ENCODE data around the gene ARHGEF19.

The ARHGEF19 gene

GRCh38 chr1:16184557-16185303, 27.7 kb downstream of the ARHGEF19 start:
- DNase-seq (ENCODE audit: low read depth): no peak
- H3K4me3 ChIP-seq (ENCODE audit: low read depth, low read length): no peak overlapping the region
- no peak for TF ChIP-seq POLR2A (IDR thresholded peaks at IDR 0.05; ENCODE audit: extremely low read depth, insufficient read length)
- TF ChIP-seq MYC (IDR thresholded peaks at IDR 0.05; ENCODE audit: low read depth, low read length): no peak
- TF ChIP-seq, protein P1, sequence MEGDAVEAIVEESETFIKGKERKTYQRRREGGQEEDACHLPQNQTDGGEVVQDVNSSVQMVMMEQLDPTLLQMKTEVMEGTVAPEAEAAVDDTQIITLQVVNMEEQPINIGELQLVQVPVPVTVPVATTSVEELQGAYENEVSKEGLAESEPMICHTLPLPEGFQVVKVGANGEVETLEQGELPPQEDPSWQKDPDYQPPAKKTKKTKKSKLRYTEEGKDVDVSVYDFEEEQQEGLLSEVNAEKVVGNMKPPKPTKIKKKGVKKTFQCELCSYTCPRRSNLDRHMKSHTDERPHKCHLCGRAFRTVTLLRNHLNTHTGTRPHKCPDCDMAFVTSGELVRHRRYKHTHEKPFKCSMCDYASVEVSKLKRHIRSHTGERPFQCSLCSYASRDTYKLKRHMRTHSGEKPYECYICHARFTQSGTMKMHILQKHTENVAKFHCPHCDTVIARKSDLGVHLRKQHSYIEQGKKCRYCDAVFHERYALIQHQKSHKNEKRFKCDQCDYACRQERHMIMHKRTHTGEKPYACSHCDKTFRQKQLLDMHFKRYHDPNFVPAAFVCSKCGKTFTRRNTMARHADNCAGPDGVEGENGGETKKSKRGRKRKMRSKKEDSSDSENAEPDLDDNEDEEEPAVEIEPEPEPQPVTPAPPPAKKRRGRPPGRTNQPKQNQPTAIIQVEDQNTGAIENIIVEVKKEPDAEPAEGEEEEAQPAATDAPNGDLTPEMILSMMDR (IDR thresholded peaks at IDR 0.05; ENCODE audit: low read depth, low read length): no peak
- TF ChIP-seq, protein P2, sequence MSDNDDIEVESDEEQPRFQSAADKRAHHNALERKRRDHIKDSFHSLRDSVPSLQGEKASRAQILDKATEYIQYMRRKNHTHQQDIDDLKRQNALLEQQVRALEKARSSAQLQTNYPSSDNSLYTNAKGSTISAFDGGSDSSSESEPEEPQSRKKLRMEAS (IDR thresholded peaks at IDR 0.05; ENCODE audit: low read depth, low read length): no peak

DNA sequence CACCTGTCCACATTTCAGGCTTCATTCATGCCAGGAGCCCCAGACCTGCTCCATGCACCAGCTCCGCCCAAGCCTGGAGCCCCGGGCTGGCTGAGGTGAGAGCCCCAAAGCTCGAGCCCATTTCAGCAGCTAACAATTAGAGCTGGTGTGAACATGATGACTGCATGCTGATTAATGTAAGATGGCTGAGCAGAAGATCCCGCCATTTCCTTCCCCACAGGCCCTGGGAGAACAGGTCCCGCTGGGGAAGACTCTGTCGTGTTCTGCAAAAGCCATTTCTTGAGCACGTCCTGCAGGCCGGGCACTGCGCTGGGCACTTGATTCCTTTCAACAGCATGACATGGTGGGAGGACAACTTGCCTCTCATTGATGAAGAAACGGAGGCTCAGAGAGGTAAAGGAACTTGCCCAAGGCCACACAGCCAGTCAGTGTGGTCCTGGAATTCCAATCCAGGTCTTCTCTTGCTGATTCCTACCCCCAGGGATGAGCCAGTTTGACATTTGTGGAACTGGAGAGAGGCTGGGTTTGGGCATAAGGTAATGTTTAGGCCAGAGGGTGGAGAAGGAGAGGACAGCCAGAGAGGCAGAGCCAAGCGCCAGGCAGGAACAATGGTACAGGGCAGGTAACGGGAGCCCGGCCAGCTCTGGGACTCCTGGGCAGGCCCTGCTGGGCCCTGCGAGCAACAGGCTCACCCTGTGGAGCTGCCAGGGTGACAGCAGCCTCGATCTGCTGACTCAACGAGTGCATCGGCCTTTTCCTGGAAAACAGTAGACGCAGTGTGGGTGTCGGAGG, 28.5 kb downstream of the ARHGEF19 start:
- no peak overlapping the region for H3K4me3 ChIP-seq (ENCODE audit: low read depth, low read length)
- no peak for DNase-seq (ENCODE audit: low read depth)
- TF ChIP-seq, protein P2 (IDR thresholded peaks at IDR 0.05; ENCODE audit: low read depth, low read length): no peak
- TF ChIP-seq POLR2A (IDR thresholded peaks at IDR 0.05; ENCODE audit: extremely low read depth, insufficient read length) (no peak), MYC (IDR thresholded peaks at IDR 0.05; ENCODE audit: low read depth, low read length) (no peak)
- TF ChIP-seq, protein P1 (IDR thresholded peaks at IDR 0.05; ENCODE audit: low read depth, low read length): no peak

DNA sequence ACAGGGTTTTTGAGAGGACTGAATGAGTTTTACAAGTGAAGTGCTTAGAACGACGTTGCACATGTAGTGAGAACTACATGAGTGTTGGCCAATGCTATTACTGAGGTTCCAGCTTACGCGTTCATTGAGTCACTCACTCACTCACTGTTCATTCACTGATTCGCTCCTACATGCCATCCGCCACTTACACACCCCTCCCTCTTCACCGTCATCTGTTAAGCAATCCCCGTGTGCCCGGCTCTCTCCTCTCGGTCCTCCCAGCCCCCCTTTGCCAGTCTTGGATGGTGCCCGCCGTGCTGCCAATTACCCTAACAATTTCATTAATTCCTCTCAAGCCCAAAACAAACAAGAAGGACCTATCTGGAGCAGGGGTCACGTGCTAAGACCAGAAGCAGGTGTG, 29.3 kb downstream of the ARHGEF19 start:
- DNase-seq (ENCODE audit: low read depth): peak; percentile 53
- no peak for TF ChIP-seq MYC (IDR thresholded peaks at IDR 0.05; ENCODE audit: low read depth, low read length)
- no peak for TF ChIP-seq POLR2A (IDR thresholded peaks at IDR 0.05; ENCODE audit: extremely low read depth, insufficient read length)
- TF ChIP-seq, protein P2 (IDR thresholded peaks at IDR 0.05; ENCODE audit: low read depth, low read length): no peak
- TF ChIP-seq, protein P1 (IDR thresholded peaks at IDR 0.05; ENCODE audit: low read depth, low read length): no peak
- no peak overlapping the region for H3K4me3 ChIP-seq (ENCODE audit: low read depth, low read length)

GRCh38 chr1:16181887-16182719, 30.3 kb downstream of the ARHGEF19 start:
- DNase-seq (ENCODE audit: low read depth): no peak
- TF ChIP-seq POLR2A (IDR thresholded peaks at IDR 0.05; ENCODE audit: extremely low read depth, insufficient read length): no peak
- TF ChIP-seq, protein P2 (IDR thresholded peaks at IDR 0.05; ENCODE audit: low read depth, low read length): no peak
- TF ChIP-seq MYC (IDR thresholded peaks at IDR 0.05; ENCODE audit: low read depth, low read length): no peak
- TF ChIP-seq, protein P1 (IDR thresholded peaks at IDR 0.05; ENCODE audit: low read depth, low read length): no peak
- H3K4me3 ChIP-seq (ENCODE audit: low read depth, low read length): no peak overlapping the region

GRCh38 chr1:16180291-16180824, 32.1 kb downstream of the ARHGEF19 start:
- TF ChIP-seq, protein P1 (IDR thresholded peaks at IDR 0.05; ENCODE audit: low read depth, low read length): no peak
- TF ChIP-seq, protein P2 (IDR thresholded peaks at IDR 0.05; ENCODE audit: low read depth, low read length): no peak
- TF ChIP-seq POLR2A (IDR thresholded peaks at IDR 0.05; ENCODE audit: extremely low read depth, insufficient read length): no peak
- TF ChIP-seq MYC (IDR thresholded peaks at IDR 0.05; ENCODE audit: low read depth, low read length): no peak

More at GRCh38 chr1:16180291-16180824, 32.1 kb downstream of the ARHGEF19 start:
- H3K4me3 ChIP-seq (ENCODE audit: low read depth, low read length): no peak overlapping the region
- no peak for DNase-seq (ENCODE audit: low read depth)
